GM21825 (cell line): Measurements from ENCODE around the gene ALKBH4.
"Not testable (repeated sequence)": the region's sequence is repeated elsewhere in the genome, so short reads cannot be mapped to it uniquely, and the experiment has no call there.

Experiments
- ATAC-seq: cut with Tn5 transposase; IDR thresholded peaks from one replicate; pipeline ENCODE4 v1.9.1; 2021; ENCODE audit warnings: mild to moderate bottlenecking, moderate library complexity; ENCODE audit not compliant: unreplicated experiment

ALKBH4 gene

GRCh38 chr7:102455596-102455995 lies 9.1 kb downstream of the ALKBH4 start:
- no peak for ATAC-seq

DNA sequence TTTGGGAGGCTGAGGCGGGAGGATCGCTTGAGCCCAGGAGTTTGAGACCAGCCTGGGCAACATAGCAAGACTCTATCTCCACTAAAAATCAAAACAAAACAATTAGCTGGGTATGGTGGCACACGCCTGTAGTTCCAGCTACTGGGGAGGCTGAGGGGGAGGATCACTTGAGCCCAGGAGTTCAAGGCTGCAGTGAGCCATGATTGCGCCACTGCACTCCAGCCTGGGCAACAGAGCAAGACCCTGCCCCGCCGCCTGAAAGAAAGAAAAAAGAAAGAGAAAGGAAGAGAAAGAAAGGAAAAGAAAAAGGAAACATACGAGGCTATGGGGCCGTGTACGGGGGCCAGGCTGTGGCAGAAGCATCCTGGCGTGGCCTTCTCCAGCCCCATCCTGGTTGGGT lies 9.7 kb downstream of the ALKBH4 start:
- ATAC-seq, result not testable (repeated sequence)

GRCh38 chr7:102454468-102454867 lies 10.2 kb downstream of the ALKBH4 start:
- ATAC-seq, result no peak

- ATAC-seq, result no peak
Observed at GRCh38 chr7:102453319-102453718, 11.3 kb downstream of the ALKBH4 start.

- ATAC-seq, result no peak
Observed at GRCh38 chr7:102452451-102452850, 12.2 kb downstream of the ALKBH4 start.

DNA sequence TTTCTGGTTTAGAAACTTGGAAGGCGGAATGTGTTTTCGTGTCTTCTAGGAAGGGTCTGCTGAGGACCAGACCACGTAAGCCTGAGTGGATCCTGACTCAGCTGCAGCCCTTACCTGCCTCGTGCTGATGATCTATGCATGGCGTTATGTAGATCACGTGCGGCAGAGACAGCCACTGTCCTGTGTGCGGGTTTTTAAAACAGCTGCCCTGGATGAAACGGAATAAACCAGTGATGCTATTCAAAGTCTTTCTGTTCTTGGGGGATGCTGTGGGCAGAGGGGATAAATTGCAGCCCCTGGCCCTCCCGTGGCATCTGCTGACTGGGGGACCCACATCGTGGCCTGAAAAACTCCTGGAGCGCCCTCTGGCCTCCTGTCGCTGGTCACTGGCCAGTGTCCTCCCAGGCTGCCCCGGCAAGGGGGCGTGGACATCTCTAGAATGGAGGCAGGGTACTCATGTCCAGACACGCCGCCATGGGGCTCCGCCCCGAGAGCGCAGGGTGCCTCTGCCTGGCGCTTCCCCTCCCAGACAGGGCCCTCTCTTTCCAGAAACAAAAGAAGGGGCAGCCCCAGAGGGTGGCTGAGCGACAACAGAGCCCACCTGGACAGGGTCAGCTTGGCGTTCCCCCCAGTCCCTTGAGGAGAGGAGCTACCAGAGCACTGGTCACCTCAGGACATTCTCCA lies 13.2 kb downstream of the ALKBH4 start:
- ATAC-seq, result no peak

GRCh38 chr7:102450242-102450641 lies 14.4 kb downstream of the ALKBH4 start:
- ATAC-seq, result no peak

DNA sequence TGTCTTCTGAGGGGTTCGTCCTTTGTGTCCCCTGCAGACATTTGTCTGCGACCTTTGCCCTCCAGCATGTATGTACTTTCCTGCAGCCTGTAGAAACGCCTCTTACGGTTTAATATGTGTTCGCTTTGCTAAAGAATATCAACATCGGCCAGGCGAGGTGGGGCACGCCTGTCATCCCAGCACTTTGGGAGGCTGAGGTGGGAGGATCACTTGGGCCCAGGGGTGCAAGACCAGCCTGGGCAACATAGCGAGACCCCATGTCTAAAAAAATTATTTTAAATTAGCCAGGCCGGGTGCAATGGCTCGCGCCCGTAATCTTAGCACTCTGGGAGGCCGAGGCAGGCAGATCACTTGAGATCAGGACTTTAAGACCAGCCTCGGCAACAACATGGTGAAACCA lies 15.5 kb downstream of the ALKBH4 start:
- ATAC-seq, result no peak

GRCh38 chr7:102447311-102447710 lies 17.4 kb downstream of the ALKBH4 start:
- ATAC-seq, result no peak

DNA sequence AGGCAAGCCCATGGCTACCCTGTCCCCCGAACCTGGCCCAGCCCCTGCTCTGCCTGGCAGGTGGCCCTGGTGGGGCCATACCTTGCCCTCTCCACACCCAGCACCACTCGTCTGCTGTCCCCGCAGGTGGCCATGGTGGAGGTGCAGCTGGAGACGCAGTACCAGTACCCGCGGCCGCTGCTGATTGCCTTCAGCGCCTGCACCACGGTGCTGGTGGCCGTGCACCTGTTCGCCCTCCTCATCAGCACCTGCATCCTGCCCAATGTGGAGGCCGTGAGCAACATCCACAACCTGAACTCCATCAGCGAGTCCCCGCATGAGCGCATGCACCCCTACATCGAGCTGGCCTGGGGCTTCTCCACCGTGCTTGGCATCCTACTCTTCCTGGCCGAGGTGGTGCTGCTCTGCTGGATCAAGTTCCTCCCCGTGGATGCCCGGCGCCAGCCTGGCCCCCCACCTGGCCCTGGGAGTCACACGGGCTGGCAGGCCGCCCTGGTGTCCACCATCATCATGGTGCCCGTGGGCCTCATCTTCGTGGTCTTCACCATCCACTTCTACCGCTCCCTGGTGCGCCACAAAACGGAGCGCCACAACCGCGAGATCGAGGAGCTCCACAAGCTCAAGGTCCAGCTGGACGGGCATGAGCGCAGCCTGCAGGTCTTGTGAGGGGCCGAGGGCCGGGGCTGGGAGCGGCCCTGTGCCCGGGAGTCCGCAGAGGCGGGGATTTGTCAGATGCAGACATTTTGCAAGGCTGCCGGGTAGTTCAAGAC lies 18.1 kb downstream of the ALKBH4 start:
- no peak for ATAC-seq

- ATAC-seq, result no peak
Observed at GRCh38 chr7:102445674-102446071, 19.0 kb downstream of the ALKBH4 start.

GRCh38 chr7:102444961-102445673 lies 19.5 kb downstream of the ALKBH4 start:
- peak; percentile 38 for ATAC-seq

DNA sequence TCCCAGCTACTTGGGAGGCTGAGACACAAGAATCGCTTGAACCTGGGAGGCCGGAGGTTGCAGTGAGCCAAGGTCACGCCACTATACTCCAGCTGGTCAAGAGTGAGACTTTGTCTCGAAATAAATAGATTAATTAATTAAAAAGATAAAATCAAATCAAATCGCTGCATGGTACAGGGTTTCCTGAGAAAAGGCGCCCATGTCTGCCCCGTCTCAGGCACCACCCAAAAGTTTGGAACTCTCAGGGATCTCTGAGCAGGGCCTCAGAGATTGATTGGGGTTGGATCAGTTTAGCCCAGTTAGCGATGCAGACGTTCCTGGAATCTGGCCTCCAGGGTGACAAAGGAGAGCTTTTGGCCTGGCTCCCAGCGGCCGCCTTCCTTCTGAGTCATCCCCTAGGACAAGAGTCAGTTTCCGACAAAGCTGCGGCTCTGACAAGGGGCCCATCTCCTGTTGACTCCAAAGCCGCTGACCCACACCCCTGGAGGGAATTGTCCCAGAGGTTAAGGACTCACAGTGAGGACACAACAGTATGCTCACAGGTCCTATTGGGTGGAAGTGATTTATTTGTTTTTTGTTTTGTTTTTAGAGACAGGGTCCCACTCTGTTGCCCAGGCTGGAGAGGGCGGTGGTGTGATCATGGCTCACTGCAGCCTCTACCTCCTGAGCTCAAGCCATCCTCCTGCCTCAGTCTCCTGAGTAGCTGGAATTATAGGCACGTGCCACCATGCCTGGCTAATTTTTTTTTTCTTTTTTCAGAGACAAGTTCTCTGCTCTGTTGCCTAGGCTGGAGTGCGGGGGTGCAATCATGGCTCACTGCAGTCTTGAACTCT lies 24.5 kb downstream of the ALKBH4 start:
- ATAC-seq, result no peak

- no peak for ATAC-seq
Observed at GRCh38 chr7:102436118-102436517, 28.5 kb downstream of the ALKBH4 start.

GRCh38 chr7:102434039-102434486 lies 30.6 kb downstream of the ALKBH4 start:
- no peak for ATAC-seq

DNA sequence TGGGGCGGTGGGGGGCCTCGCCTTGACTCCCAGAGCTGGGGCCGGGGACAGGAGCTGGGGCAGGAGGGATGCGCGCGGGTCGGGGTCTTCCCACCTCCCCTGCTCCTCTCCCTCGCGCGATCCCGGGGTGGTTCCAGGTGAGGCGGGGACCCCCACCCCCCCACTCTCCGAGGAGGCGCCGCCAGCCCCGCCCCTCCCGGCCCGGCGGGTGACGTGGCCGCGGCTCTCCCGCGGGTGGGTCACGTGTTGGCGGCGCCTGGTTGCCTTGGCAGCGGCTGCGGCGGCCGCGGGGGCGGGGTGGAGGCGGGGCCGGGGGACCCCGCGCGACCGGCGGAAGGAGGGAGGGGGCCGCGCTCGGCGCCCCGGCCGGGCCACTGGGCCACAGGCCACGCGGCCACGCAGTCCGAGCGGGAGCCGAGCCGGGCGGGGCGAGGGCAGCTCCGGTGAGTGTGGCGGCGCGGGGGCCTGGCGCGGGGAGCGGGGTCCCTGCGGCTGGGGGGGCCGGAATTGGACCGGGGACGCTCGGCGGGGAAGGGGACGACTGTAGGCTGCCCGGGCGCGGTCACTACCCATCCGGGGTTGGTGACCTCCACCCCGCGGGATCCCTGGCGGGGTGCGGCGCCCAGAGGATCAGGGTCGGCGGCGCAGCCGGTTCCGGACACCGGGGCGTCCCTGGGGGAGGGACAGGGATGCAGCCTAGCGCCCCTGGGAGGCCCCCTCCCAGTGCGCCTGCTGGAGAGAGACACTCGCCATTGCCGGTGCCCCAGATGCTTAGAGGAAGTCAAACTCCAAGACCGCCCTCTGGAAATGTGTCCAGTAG lies 31.2 kb downstream of the ALKBH4 start, which contains the start of gene ORAI2:
Gene ORAI2 (plus strand): TSS at position 357 of the 820 bp plus-strand sequence. CDS start 5,382 bp downstream, outside the sequence.
- peak; percentile 53 for ATAC-seq

- ATAC-seq, result peak; percentile 23
Observed at GRCh38 chr7:102432442-102433218, 32.0 kb downstream of the ALKBH4 start.

- peak; percentile 32 for ATAC-seq
Observed at GRCh38 chr7:102431617-102432298, 32.9 kb downstream of the ALKBH4 start.
